ENCODE data around the gene TRIM66. TPM values are rescaled to one million over a fixed set of nuclear protein-coding genes. Genes with fewer than 3 reads are reported as not detected.

Gene TRIM66, protein sequence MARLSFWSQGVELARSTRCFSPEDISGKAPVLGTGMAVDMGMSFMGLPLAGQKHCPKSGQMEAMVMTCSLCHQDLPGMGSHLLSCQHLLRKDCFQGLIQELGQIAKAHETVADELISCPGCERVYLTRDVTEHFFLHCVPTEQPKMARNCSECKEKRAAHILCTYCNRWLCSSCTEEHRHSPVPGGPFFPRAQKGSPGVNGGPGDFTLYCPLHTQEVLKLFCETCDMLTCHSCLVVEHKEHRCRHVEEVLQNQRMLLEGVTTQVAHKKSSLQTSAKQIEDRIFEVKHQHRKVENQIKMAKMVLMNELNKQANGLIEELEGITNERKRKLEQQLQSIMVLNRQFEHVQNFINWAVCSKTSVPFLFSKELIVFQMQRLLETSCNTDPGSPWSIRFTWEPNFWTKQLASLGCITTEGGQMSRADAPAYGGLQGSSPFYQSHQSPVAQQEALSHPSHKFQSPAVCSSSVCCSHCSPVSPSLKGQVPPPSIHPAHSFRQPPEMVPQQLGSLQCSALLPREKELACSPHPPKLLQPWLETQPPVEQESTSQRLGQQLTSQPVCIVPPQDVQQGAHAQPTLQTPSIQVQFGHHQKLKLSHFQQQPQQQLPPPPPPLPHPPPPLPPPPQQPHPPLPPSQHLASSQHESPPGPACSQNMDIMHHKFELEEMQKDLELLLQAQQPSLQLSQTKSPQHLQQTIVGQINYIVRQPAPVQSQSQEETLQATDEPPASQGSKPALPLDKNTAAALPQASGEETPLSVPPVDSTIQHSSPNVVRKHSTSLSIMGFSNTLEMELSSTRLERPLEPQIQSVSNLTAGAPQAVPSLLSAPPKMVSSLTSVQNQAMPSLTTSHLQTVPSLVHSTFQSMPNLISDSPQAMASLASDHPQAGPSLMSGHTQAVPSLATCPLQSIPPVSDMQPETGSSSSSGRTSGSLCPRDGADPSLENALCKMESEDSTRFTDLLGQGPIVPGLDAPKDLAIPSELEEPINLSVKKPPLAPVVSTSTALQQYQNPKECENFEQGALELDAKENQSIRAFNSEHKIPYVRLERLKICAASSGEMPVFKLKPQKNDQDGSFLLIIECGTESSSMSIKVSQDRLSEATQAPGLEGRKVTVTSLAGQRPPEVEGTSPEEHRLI (N-terminal part only)
- total RNA-seq = 7.9 and 9.8 TPM in 2 replicates

DNA sequence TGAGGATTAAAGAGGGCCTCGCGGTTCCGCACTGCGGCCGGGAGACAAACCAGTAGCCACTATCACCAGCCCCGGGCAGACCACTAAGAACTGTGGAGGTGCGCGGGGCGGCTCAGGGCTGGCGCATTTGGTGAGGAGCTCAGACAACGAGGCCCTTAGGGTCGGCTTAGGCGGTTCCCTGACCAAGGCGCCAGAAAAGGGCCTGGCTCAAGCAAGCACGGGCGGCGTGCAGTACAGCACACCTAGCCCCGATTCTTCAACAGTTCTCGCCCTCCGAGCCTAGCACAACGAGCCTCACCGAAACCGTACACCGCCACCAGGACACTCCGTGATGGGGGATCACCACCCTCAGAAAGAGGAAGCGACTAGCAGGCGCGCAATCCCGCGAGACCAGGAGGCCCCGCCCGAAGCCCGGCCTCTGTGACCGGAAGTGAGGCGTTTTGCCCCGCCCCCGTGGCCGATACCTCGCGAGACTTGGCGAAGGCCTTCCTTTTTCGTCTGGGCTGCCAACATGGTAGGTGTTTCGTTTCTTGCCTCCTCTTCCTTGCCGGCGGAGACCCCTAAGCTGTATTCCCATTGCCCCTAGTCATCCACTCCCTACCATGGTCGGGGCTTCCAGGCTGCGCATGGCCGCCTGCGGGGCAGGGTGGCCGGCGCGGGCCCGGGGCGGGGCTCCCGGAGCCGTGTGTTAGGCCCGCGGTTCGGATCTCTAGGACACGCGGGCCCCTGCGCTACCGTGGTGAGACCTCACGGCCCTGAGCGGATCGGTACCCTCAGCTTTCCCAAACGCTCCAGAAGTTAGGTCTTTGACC is at the start of gene TRIM66, which contains the start of gene RPL27A:
Gene TRIM66 (minus strand): TSS at position 363 of the 812 bp plus-strand sequence. CDS start 10,391 bp downstream, outside the sequence.
Gene RPL27A (plus strand): TSS at position 490 of the 812 bp plus-strand sequence. CDS start 22 bp downstream, at position 512.

DNA sequence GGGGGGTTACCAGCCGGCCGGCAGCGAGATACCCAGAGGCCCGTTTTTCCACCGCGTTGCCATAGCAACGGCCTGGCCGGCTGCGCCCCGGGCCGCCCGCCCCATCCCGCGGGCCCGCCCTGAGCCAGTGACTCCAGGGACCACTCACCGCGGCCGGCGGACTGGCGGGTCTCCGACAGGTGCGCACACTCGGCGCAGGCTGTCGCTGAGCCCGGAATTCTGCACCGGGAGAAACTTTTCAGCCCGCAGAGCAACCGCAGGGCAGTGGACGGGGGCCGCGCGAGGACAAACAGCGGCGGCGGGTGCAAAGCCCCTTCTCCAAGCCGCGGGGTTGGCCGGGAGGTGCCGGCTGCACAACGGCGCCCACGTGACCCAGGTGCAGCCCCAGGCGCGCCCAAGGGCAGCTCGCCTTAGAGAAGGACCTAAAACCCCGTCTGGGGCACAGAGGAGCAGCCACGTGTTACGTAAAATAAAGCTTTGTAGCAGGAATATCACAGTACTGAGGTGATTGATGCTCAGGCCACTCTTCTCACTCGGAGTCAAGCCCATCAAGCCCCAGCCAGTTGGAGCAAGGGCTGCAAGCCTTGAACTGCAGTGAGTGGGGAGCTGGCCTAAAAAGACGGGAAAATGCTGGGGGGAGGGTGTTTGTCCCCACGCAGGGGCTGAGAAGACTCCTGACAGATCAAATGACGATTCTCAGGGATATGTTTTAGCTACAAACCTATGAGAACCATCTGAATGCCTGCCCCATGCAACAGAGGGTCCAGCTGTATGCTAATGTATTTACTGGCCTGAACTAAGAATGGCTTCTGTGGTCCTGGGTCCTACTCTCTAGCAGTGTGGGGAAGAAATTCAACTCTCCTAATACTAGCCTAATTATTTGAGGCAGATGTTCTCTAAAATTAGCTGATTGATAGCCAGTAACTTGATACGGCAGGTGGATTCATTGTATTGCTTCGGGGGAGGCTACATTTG is 88.2 kb downstream of the TRIM66 start, which contains the start of gene STK33:
Gene STK33 (minus strand): TSS at position 294 of the 975 bp plus-strand sequence. CDS start 119,323 bp downstream, outside the sequence.

Other genes starting within 250 kb of the TRIM66 start
- 0.94 and 1.4 TPM in 2 replicates for gene STK33, start 88.4 kb downstream of the TRIM66 start, total RNA-seq
- 1,021 and 1,061 TPM in 2 replicates for gene RPL27A, start 127 bp upstream of the TRIM66 start, total RNA-seq
- 35.3 and 38.0 TPM in 2 replicates for gene AKIP1, start 228.5 kb upstream of the TRIM66 start, total RNA-seq